GM12801 (cell line): ENCODE measurements around the gene METTL6.

Experiments used
- CTCF ChIP-seq: IDR thresholded peaks from one replicate; pipeline ENCODE4 v1.5.1; 2011; ENCODE audit warnings: control low read depth; ENCODE audit not compliant: insufficient read length; ENCODE audit errors: extremely low read depth

Gene METTL6

GRCh38 chr3:15465876-15466585 lies 38.7 kb upstream of the METTL6 start:
- TF ChIP-seq CTCF: no peak

- TF ChIP-seq CTCF: no peak
These were observed 35.1 kb upstream of the METTL6 start for GRCh38 chr3:15462451-15462850.

GRCh38 chr3:15460891-15461531 lies 33.7 kb upstream of the METTL6 start:
- TF ChIP-seq CTCF: no peak

- no peak for TF ChIP-seq CTCF
These were observed 31.0 kb upstream of the METTL6 start for GRCh38 chr3:15458212-15458780.

- no peak for TF ChIP-seq CTCF
These were observed 29.0 kb upstream of the METTL6 start for GRCh38 chr3:15456321-15456720.

- no peak for TF ChIP-seq CTCF
These were observed 28.4 kb upstream of the METTL6 start for GRCh38 chr3:15455756-15456155.

- TF ChIP-seq CTCF: no peak
These were observed 27.6 kb upstream of the METTL6 start for GRCh38 chr3:15454965-15455364.
